Measurements from ENCODE around the gene CSRNP3.

Gene CSRNP3

DNA sequence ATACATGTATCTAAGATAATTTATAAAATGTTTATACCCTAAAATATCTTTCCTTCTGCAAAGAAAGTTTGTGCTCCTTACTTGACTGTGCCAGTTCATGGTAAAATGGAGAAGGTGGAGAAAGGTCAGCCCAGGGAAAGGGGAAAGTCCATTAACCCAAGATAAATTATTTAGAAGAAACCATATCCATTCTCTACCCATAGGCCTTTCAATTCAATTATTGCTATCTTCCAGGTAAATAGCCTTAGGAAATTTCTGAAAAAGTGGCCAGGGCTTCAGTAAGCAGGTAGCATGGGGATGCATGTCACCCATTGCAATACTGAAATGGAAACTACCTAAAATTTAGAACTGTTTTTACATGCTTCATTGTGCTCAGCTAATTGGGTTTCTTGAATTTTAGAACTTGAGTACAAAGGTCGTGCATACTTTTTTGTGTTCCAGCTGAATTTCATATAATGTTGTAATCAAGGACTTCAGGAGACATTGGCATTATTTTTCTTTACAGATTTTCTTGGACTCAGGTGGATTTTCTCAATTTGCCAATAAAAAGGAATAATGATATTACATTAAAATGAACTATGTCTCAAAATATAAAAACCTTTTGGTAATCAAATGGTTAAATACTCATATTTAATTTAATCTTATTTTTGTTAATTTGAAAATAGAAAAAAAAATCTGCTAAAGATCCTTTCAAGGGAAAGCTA, 124.9 kb downstream of the CSRNP3 start:
- no peaks in the 10 kb centered on the region for H3K27me3 ChIP-seq (ENCODE audit: control insufficient read depth in 1 of 2, insufficient read depth in 2 of 2, low read length in 2 of 2)
- no peaks in the 10 kb centered on the region for H3K4me1 ChIP-seq (ENCODE audit: insufficient read depth, low read length)
- no peak overlapping the region for H3K27ac ChIP-seq (ENCODE audit: low read depth, low read length)
- no peak overlapping the region for H3K4me3 ChIP-seq (ENCODE audit: low read depth in 1 of 2, low read length in 2 of 2)
- H3K9me3 ChIP-seq (ENCODE audit: low read length) = no peaks in the 10 kb centered on the region
- no peak overlapping the region for H3K9ac ChIP-seq (ENCODE audit: low read length)
- H3K36me3 ChIP-seq (ENCODE audit: insufficient read depth, low read length) = no peaks in the 10 kb centered on the region

DNA sequence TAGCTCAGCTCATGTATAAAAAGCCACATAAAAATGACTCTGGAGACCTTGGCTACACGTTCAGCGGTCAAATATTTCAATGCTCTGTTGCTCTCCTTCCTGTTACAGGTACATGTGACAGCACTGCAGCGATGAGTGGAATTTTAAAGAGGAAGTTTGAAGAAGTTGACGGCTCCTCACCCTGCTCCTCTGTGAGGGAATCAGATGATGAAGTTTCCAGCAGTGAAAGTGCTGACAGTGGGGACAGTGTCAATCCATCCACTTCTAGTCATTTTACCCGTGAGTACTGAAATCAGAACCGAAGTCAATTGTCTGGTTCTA, 125.4 kb downstream of the CSRNP3 start:
- H3K4me1 ChIP-seq (ENCODE audit: insufficient read depth, low read length) = no peaks in the 10 kb centered on the region
- H3K27me3 ChIP-seq (ENCODE audit: control insufficient read depth in 1 of 2, insufficient read depth in 2 of 2, low read length in 2 of 2) = no peaks in the 10 kb centered on the region
- no peak overlapping the region for H3K9ac ChIP-seq (ENCODE audit: low read length)
- no peak overlapping the region for H3K27ac ChIP-seq (ENCODE audit: low read depth, low read length)
- no peaks in the 10 kb centered on the region for H3K36me3 ChIP-seq (ENCODE audit: insufficient read depth, low read length)
- H3K9me3 ChIP-seq (ENCODE audit: low read length) = no peaks in the 10 kb centered on the region
- H3K4me3 ChIP-seq (ENCODE audit: low read depth in 1 of 2, low read length in 2 of 2) = no peak overlapping the region

DNA sequence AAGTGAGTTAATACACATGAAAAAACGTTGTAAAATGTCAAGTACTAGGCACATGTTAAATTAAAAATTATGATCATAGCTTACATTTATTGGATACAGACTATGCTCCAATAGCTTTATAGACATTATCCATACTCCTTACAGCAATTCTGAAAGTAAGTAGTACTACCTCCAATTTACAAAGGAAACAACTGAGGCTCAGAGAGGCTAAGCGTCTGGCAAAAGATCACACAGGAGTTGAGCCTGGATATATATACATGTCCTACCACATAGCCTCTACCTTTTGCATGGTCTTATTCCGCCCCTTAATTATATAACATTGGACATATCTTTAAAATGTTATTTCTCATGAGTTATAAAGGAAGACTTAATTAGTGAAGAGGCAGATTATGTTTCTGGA, 127.3 kb downstream of the CSRNP3 start:
- Histone ChIP-seq H3K27me3 (ENCODE audit: control insufficient read depth in 1 of 2, insufficient read depth in 2 of 2, low read length in 2 of 2) (no peaks in the 10 kb centered on the region), H3K4me3 (ENCODE audit: low read depth in 1 of 2, low read length in 2 of 2) (no peak overlapping the region), H3K9ac (ENCODE audit: low read length) (no peak overlapping the region), H3K27ac (ENCODE audit: low read depth, low read length) (no peak overlapping the region), H3K9me3 (ENCODE audit: low read length) (no peaks in the 10 kb centered on the region), H3K36me3 (ENCODE audit: insufficient read depth, low read length) (no peaks in the 10 kb centered on the region), H3K4me1 (ENCODE audit: insufficient read depth, low read length) (no peaks in the 10 kb centered on the region)

DNA sequence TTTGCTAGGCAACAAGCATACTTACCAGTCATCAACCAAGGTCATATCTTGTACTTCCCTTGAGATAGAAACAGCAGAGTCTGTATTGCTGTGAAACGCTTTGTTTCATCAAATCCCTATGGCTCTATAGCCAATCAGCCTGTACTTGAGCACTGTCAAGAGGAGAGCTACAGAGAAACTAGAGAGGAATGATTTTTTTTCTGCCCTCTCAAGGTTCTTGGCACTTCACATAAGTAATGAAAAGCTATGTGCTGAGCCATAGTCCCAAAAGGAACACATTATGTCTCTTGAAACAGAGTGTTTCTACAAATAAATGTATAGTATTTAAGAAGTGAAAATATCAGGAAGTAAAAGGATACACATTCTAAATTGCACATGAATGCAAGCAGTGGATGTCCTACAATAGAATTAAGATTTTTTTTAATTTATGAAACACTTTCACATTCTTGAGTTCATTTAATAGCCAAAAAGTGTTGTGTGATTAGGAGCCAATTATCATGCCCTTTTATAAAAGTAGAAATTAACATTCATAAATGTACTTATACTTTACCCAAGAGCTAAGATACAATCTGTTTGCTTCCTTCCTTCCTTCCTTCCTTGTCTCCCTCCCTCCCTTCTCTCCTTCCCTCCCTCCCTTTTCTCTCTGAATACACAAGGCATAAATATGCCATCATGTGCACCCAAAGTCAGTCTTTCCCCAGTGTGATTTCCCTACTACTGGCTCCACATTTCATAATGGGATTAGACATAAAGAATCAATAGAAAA, 131.8 kb downstream of the CSRNP3 start:
- Histone ChIP-seq H3K4me1 (ENCODE audit: insufficient read depth, low read length) (no peaks in the 10 kb centered on the region), H3K4me3 (ENCODE audit: low read depth in 1 of 2, low read length in 2 of 2) (no peak overlapping the region), H3K27ac (ENCODE audit: low read depth, low read length) (no peak overlapping the region), H3K9me3 (ENCODE audit: low read length) (no peaks in the 10 kb centered on the region), H3K36me3 (ENCODE audit: insufficient read depth, low read length) (no peaks in the 10 kb centered on the region), H3K9ac (ENCODE audit: low read length) (no peak overlapping the region), H3K27me3 (ENCODE audit: control insufficient read depth in 1 of 2, insufficient read depth in 2 of 2, low read length in 2 of 2) (no peaks in the 10 kb centered on the region)

DNA sequence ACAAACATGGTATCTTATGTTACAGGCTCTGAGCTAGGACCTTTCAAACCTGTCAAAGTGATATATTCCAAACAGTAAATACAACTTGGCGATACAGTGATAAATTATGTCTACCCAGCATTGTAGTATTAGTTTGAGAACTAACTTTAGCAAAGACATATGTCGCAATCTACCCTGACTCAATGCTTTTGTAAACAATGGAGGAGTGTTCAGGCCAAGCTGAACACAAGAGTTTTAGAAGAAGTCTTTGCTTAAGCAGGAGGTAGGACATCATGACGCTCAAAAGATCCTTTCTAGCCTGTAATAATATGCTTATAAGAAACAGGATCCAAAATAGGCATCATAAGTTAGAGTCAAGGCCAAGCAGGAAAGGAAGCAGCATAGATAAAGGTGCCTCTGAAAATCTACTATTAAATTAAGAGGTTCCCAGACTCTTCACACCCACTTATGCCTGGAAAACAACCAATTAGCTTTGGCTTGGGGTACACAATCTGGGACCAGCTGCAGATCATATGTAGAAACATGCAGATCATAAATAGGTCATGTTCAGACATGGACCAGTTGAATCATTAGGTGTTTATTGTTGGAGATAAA, 132.5 kb downstream of the CSRNP3 start:
- no peaks in the 10 kb centered on the region for H3K9me3 ChIP-seq (ENCODE audit: low read length)
- H3K4me1 ChIP-seq (ENCODE audit: insufficient read depth, low read length) = no peaks in the 10 kb centered on the region
- H3K36me3 ChIP-seq (ENCODE audit: insufficient read depth, low read length) = no peaks in the 10 kb centered on the region
- no peak overlapping the region for H3K27ac ChIP-seq (ENCODE audit: low read depth, low read length)
- H3K9ac ChIP-seq (ENCODE audit: low read length) = no peak overlapping the region
- no peaks in the 10 kb centered on the region for H3K27me3 ChIP-seq (ENCODE audit: control insufficient read depth in 1 of 2, insufficient read depth in 2 of 2, low read length in 2 of 2)
- H3K4me3 ChIP-seq (ENCODE audit: low read depth in 1 of 2, low read length in 2 of 2) = no peak overlapping the region

DNA sequence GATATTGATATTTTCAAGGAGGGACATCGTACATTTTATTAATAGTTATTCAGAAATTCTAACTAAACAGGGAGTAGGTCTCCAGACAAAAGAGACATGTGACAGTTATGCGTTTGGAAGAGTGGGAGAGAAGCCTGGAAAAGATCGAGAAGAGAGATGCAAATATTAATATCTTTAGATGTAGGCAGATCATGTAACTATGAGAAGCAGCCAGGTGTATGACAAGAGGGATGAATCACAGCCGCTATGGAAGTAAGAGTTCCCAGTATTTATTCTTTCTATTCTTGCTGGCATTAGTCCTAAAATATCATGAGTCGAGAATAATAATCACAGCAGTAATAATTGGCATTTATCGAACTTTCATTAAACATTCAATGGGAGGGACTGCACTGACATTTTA, 140.2 kb downstream of the CSRNP3 start:
- Histone ChIP-seq H3K9ac (ENCODE audit: low read length) (no peak overlapping the region), H3K36me3 (ENCODE audit: insufficient read depth, low read length) (no peaks in the 10 kb centered on the region), H3K9me3 (ENCODE audit: low read length) (no peaks in the 10 kb centered on the region), H3K4me1 (ENCODE audit: insufficient read depth, low read length) (peaks cover 4% of the 10 kb centered on the region), H3K4me3 (ENCODE audit: low read depth in 1 of 2, low read length in 2 of 2) (no peak overlapping the region), H3K27ac (ENCODE audit: low read depth, low read length) (no peak overlapping the region), H3K27me3 (ENCODE audit: control insufficient read depth in 1 of 2, insufficient read depth in 2 of 2, low read length in 2 of 2) (no peaks in the 10 kb centered on the region)

DNA sequence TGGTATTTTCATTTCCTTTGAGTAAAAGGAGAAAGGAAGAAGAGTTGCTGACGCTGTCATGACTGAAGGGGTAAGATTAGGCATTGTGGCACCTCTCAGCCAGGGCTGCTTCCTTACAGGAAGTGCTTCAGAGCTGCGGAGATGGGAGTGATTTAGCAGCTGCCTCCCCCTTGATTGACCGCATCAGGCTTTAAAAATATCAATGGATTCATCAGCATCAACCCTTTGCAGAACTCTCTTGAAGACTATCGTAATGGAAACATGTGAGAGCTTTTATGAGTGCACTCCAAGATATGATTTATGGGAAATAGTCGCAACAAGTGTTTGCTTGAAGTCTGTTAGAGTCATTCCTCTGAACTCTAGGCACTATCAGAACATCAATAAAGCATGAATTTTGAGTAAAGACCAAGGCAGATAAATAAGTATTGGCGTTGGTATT, 141.1 kb downstream of the CSRNP3 start:
- Histone ChIP-seq H3K9me3 (ENCODE audit: low read length) (no peaks in the 10 kb centered on the region), H3K36me3 (ENCODE audit: insufficient read depth, low read length) (no peaks in the 10 kb centered on the region), H3K9ac (ENCODE audit: low read length) (no peak overlapping the region), H3K4me1 (ENCODE audit: insufficient read depth, low read length) (peaks cover 4% of the 10 kb centered on the region), H3K4me3 (ENCODE audit: low read depth in 1 of 2, low read length in 2 of 2) (no peak overlapping the region), H3K27ac (ENCODE audit: low read depth, low read length) (no peak overlapping the region), H3K27me3 (ENCODE audit: control insufficient read depth in 1 of 2, insufficient read depth in 2 of 2, low read length in 2 of 2) (no peaks in the 10 kb centered on the region)

DNA sequence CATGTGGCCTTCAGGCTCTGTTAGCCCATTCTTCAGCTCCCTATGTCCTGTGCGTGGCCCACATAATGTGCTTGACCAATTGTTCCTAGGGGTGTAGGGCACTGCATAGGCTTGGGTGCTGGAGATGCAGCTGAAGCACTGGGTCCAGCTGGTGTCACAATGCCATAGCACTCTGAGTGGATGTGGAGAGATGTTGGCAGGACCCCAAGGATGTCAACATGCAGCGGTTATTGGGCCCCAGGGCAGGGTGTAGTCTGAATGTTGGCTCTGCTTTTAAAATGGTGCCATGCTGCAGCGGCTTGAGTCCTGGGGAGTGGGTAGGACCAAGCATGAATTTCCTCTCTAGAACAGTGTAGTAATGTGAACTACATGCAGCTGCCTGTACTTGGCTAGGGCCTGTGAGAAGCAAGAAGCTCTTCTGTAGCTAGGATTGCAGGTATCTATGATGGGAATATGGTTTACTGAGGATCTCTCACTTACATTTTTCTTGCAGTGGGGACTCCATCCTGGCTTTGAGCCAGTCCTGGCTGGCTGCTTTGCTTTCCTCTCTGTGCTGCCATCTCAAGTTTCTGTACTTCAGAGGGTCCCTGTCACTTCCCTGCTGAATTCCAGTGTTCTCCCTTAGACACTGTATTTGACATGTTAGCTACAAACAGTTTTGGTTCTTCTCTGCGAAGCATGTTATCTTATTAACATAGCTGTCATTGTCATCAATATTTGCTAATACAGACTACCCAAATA, 148.4 kb downstream of the CSRNP3 start:
- Histone ChIP-seq H3K4me3 (ENCODE audit: low read depth in 1 of 2, low read length in 2 of 2) (no peak overlapping the region), H3K4me1 (ENCODE audit: insufficient read depth, low read length) (no peaks in the 10 kb centered on the region), H3K27me3 (ENCODE audit: control insufficient read depth in 1 of 2, insufficient read depth in 2 of 2, low read length in 2 of 2) (no peaks in the 10 kb centered on the region), H3K27ac (ENCODE audit: low read depth, low read length) (no peak overlapping the region), H3K9ac (ENCODE audit: low read length) (no peak overlapping the region), H3K9me3 (ENCODE audit: low read length) (no peaks in the 10 kb centered on the region), H3K36me3 (ENCODE audit: insufficient read depth, low read length) (no peaks in the 10 kb centered on the region)

DNA sequence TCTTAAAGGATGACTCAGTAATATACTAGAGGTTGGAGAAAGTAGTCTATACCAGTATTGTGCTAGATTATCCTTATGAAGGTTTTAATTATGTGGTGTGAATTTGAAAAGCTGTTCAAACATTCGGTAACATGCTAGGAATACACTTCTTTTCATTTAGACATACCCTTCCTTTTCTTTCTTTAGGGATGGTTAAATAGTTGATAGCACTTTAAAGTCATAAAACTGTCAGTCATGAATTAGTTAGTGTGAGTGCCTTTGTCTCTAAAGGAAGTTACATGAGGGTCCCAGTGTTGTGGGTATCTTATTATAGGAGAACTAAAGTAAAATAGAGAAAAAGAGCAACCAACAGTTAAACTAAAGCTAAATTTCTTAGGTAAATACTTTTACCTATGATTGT, 149.3 kb downstream of the CSRNP3 start:
- H3K4me3 ChIP-seq (ENCODE audit: low read depth in 1 of 2, low read length in 2 of 2) = no peak overlapping the region
- no peak overlapping the region for H3K9ac ChIP-seq (ENCODE audit: low read length)
- H3K9me3 ChIP-seq (ENCODE audit: low read length) = no peaks in the 10 kb centered on the region
- H3K27me3 ChIP-seq (ENCODE audit: control insufficient read depth in 1 of 2, insufficient read depth in 2 of 2, low read length in 2 of 2) = no peaks in the 10 kb centered on the region
- H3K4me1 ChIP-seq (ENCODE audit: insufficient read depth, low read length) = no peaks in the 10 kb centered on the region
- no peaks in the 10 kb centered on the region for H3K36me3 ChIP-seq (ENCODE audit: insufficient read depth, low read length)
- no peak overlapping the region for H3K27ac ChIP-seq (ENCODE audit: low read depth, low read length)

DNA sequence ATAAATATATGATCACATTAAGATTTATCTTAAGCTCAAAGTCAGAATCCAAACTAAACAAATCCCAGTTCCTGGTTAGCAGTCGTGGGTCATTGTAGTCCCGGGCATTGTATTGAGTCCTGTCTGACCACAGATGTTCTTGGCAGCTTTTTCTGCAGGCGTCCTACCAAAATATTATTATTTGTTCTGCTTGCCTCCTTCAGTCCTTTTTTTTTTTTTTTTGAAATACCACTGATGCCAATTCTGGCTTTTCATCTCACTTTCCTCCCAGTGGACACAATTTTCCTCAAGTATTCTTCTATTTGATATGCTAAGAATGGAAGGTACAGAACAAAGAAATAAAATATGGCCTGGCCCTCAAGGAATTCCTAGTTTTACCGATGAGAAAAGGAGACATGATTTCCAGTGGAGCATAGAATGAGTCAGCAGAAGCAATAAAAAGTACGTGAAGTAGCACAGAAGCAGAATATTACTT, 151.6 kb downstream of the CSRNP3 start:
- Histone ChIP-seq H3K9ac (ENCODE audit: low read length) (no peak overlapping the region), H3K36me3 (ENCODE audit: insufficient read depth, low read length) (no peaks in the 10 kb centered on the region), H3K4me3 (ENCODE audit: low read depth in 1 of 2, low read length in 2 of 2) (no peak overlapping the region), H3K27ac (ENCODE audit: low read depth, low read length) (no peak overlapping the region), H3K9me3 (ENCODE audit: low read length) (no peaks in the 10 kb centered on the region), H3K27me3 (ENCODE audit: control insufficient read depth in 1 of 2, insufficient read depth in 2 of 2, low read length in 2 of 2) (no peaks in the 10 kb centered on the region), H3K4me1 (ENCODE audit: insufficient read depth, low read length) (no peaks in the 10 kb centered on the region)

DNA sequence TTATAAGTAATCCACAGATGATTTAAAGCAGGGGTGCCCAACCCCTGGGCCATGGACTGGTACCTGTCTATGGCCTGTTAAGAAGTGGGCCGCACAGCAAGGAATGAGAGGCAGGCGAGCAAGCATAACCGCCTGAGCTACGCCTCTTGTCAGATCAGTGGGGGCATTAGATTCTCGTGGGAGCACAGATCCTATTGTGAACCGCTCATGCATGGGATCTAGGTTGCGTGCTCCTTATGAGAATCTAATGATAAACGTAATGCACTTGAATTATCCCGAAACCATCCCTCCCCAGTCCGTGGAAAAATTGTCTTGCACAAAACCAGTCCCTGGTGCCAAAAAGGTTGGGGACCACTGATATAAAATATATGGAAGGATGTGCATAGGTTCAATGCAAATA, 153.7 kb downstream of the CSRNP3 start:
- H3K4me1 ChIP-seq (ENCODE audit: insufficient read depth, low read length) = no peaks in the 10 kb centered on the region
- no peak overlapping the region for H3K4me3 ChIP-seq (ENCODE audit: low read depth in 1 of 2, low read length in 2 of 2)
- no peaks in the 10 kb centered on the region for H3K27me3 ChIP-seq (ENCODE audit: control insufficient read depth in 1 of 2, insufficient read depth in 2 of 2, low read length in 2 of 2)
- no peaks in the 10 kb centered on the region for H3K36me3 ChIP-seq (ENCODE audit: insufficient read depth, low read length)
- H3K9me3 ChIP-seq (ENCODE audit: low read length) = no peaks in the 10 kb centered on the region
- H3K27ac ChIP-seq (ENCODE audit: low read depth, low read length) = no peak overlapping the region
- no peak overlapping the region for H3K9ac ChIP-seq (ENCODE audit: low read length)
